DND-41 (cell line): ENCODE data around the gene C12orf57.

ENCODE experiments used
- ATAC-seq: fragments of 200-7000 bp; cut with Tn5 transposase; 3 replicates; pipeline ENCODE4 v1.9.1; 2021; ENCODE audit warnings: low read depth; ENCODE audit not compliant: insufficient read depth
- DNase-seq: peaks from one replicate; pipeline ENCODE4 v3.0.0-alpha.2; 2020
- H2AFZ ChIP-seq: 2 replicates; pipeline ENCODE4 v1.6.0; 2012; ENCODE audit warnings: low read depth, low read length
- H3K27ac ChIP-seq: 2 replicates; pipeline ENCODE4 v1.5.1; 2012; ENCODE audit warnings: low read length, inconsistent platforms
- H3K27me3 ChIP-seq: fragments of 200-600 bp; sonication (generic); 2 replicates; pipeline ENCODE4 v1.6.0; 2012; ENCODE audit warnings: low read length, mild to moderate bottlenecking, inconsistent platforms; ENCODE audit not compliant: insufficient read depth, poor library complexity
- H3K36me3 ChIP-seq: 2 replicates; pipeline ENCODE4 v1.5.1; 2012; ENCODE audit warnings: low read length, inconsistent platforms; ENCODE audit not compliant: insufficient read depth
- H3K4me1 ChIP-seq: 2 replicates; pipeline ENCODE4 v1.5.1; 2012; ENCODE audit warnings: mild to moderate bottlenecking, low read length; ENCODE audit not compliant: insufficient read depth
- H3K4me2 ChIP-seq: 2 replicates; pipeline ENCODE4 v1.6.0; 2012; ENCODE audit warnings: mild to moderate bottlenecking, moderate library complexity, low read length, inconsistent platforms; ENCODE audit not compliant: insufficient read depth
- H3K4me3 ChIP-seq, 2 experiments: fragments of 200-600 bp in 1 of 2; shearing (Covaris generic) in 1 of 2; 2 replicates each; pipeline ENCODE4 v1.5.1; 2012 to 2016; ENCODE audit warnings: inconsistent platforms in 2 of 2, low read length in 2 of 2, mild to moderate bottlenecking in 2 of 2, low read depth in 1 of 2, moderate library complexity in 1 of 2
- H3K79me2 ChIP-seq: 2 replicates; pipeline ENCODE4 v1.6.0; 2012; ENCODE audit warnings: low read length, inconsistent platforms; ENCODE audit not compliant: insufficient read depth
- H3K9ac ChIP-seq: 2 replicates; pipeline ENCODE4 v1.6.0; 2012; ENCODE audit warnings: low read depth, mild to moderate bottlenecking, inconsistent platforms, low read length, moderate library complexity
- H3K9me3 ChIP-seq: 2 replicates; pipeline ENCODE4 v1.5.1; 2012; ENCODE audit warnings: low read length, moderate library complexity, mild to moderate bottlenecking, inconsistent platforms; ENCODE audit not compliant: insufficient read depth, severe bottlenecking
- H4K20me1 ChIP-seq: 2 replicates; pipeline ENCODE4 v1.6.0; 2012; ENCODE audit warnings: low read length; ENCODE audit not compliant: insufficient read depth
- CTCF ChIP-seq: IDR thresholded peaks from 2 replicates; pipeline ENCODE4 v1.5.1; 2012; ENCODE audit warnings: borderline replicate concordance, low read length, moderate library complexity, mild to moderate bottlenecking; ENCODE audit not compliant: poor library complexity, severe bottlenecking; ENCODE audit errors: extremely low read depth
- EZH2 ChIP-seq: IDR thresholded peaks from 3 replicates; pipeline ENCODE4 v1.6.1; 2012; ENCODE audit warnings: borderline replicate concordance, low read depth, mild to moderate bottlenecking, moderate library complexity, low read length, inconsistent platforms; ENCODE audit not compliant: severe bottlenecking

The C12orf57 gene

GRCh38 chr12:6925239-6925539 lies 18.6 kb upstream of the C12orf57 start:
- no peak for DNase-seq

GRCh38 chr12:6925540-6926279 lies 18.1 kb upstream of the C12orf57 start:
- H3K9me3 ChIP-seq = no peaks in the 10 kb centered on the region
- H3K36me3 ChIP-seq = peaks cover 32% of the 10 kb centered on the region
- no peak overlapping the region for H3K4me3 ChIP-seq
- TF ChIP-seq EZH2 (no peak), CTCF (no peak)
- ATAC-seq (no peak), DNase-seq (no peak)
- no peak overlapping the region; the same call in 1 of the 2 replicates for H3K4me2 ChIP-seq
- peaks cover 58% of the 10 kb centered on the region for H3K4me1 ChIP-seq
- H3K27me3 ChIP-seq = no peaks in the 10 kb centered on the region
- 0 out of 2 replicates have a peak overlapping the region, but pooled peaks have one; percentile 25 for H3K27ac ChIP-seq
- peak overlapping the region; percentile 49; the same call in 1 of the 2 replicates for H3K9ac ChIP-seq
- peaks cover 10% of the 10 kb centered on the region; the same call in 1 of the 2 replicates for H4K20me1 ChIP-seq
- no peak overlapping the region for H2AFZ ChIP-seq
- peaks cover 34% of the 10 kb centered on the region for H3K79me2 ChIP-seq

More at GRCh38 chr12:6925239-6925539, 18.6 kb upstream of the C12orf57 start:
- no peak overlapping the region for H3K27ac ChIP-seq
- H2AFZ ChIP-seq = no peak overlapping the region
- peak overlapping the region; percentile 49; the same call in 1 of the 2 replicates for H3K9ac ChIP-seq
- H3K9me3 ChIP-seq = no peaks in the 10 kb centered on the region
- H4K20me1 ChIP-seq = peaks cover 10% of the 10 kb centered on the region; the same call in 1 of the 2 replicates
- no peak overlapping the region; the same call in 1 of the 2 replicates for H3K4me2 ChIP-seq
- peaks cover 33% of the 10 kb centered on the region for H3K36me3 ChIP-seq
- H3K79me2 ChIP-seq = peaks cover 31% of the 10 kb centered on the region
- no peak for ATAC-seq
- H3K4me3 ChIP-seq = no peak overlapping the region
- H3K4me1 ChIP-seq = peaks cover 55% of the 10 kb centered on the region
- H3K27me3 ChIP-seq = no peaks in the 10 kb centered on the region
- TF ChIP-seq CTCF = no peak
- no peak for TF ChIP-seq EZH2

GRCh38 chr12:6927379-6928021 lies 16.3 kb upstream of the C12orf57 start, which contains the start of gene ATN1:
TSS of gene ATN1 (plus strand) at chr12:6927959. CDS start at chr12:6934002, 6,043 bp downstream.
- ATAC-seq (peak; percentile 63), DNase-seq (peak; percentile 76)
- peaks cover 12% of the 10 kb centered on the region; the same call in 1 of the 2 replicates for H4K20me1 ChIP-seq
- H3K4me2 ChIP-seq = peak within 1 kb of the TSS; percentile 90
- peaks cover 63% of the 10 kb centered on the region for H3K4me1 ChIP-seq
- no peaks in the 10 kb centered on the region for H3K9me3 ChIP-seq
- H3K27me3 ChIP-seq = no peaks in the 10 kb centered on the region
- H3K9ac ChIP-seq = peak within 1 kb of the TSS; percentile 77
- peak within 1 kb of the TSS; percentile 75 to 83 for H3K4me3 ChIP-seq
- peaks cover 45% of the 10 kb centered on the region for H3K79me2 ChIP-seq
- peak within 1 kb of the TSS; percentile 88 for H3K27ac ChIP-seq
- TF ChIP-seq EZH2 (no peak), CTCF (no peak)
- peak within 1 kb of the TSS; percentile 97 for H2AFZ ChIP-seq
- peaks cover 17% of the 10 kb centered on the region for H3K36me3 ChIP-seq
